Mesothelial cell of epicardium (in vitro differentiated cells): Measurements from ENCODE around the gene RORB. TPM values are rescaled to one million over a fixed set of nuclear protein-coding genes. Genes with fewer than 3 reads are reported as not detected.
"Not testable (repeated sequence)": the region's sequence is repeated elsewhere in the genome, so short reads cannot be mapped to it uniquely, and the experiment has no call there.

ENCODE experiments used
- DNase-seq, 2 experiments: peaks; one replicate each; pipeline ENCODE4 v3.0.0; 2021; ENCODE audit warnings: low spot score in 2 of 2; ENCODE audit not compliant: unreplicated experiment in 2 of 2
- H3K27ac Mint-ChIP-seq: 2 replicates; pipeline ENCODE4 v1.8.0; 2021; ENCODE audit warnings: mixed read lengths
- H3K27me3 Mint-ChIP-seq: 2 replicates; pipeline ENCODE4 v1.8.0; 2021; ENCODE audit warnings: low read depth, mixed read lengths
- H3K36me3 Mint-ChIP-seq: 2 replicates; pipeline ENCODE4 v1.8.0; 2021; ENCODE audit warnings: mixed read lengths
- H3K4me1 Mint-ChIP-seq: 2 replicates; pipeline ENCODE4 v1.8.0; 2021; ENCODE audit warnings: mixed read lengths
- H3K4me3 Mint-ChIP-seq: 2 replicates; pipeline ENCODE4 v1.8.0; 2021; ENCODE audit warnings: mild to moderate bottlenecking, moderate library complexity, mixed read lengths
- H3K9me3 Mint-ChIP-seq: 2 replicates; pipeline ENCODE4 v1.8.0; 2021; ENCODE audit warnings: mixed read lengths
- CTCF ChIP-seq: fragments of 200-600 bp; sonication (generic); IDR thresholded peaks from one replicate; pipeline ENCODE4 v1.5.0; 2021; ENCODE audit warnings: antibody characterized with exemption; ENCODE audit not compliant: unreplicated experiment
- total RNA-seq: library from RNA; stranded (reverse); gene quantifications from 3 replicates; pipeline ENCODE4 v1.2.1, GENCODE V29; 2021

Gene RORB
- total RNA-seq, 1 donor from 2014 or later = 0.38 TPM

- H3K36me3 Mint-ChIP-seq = no peaks in the 10 kb centered on the region
- H3K27ac Mint-ChIP-seq = no peak overlapping the region
- peaks cover 28% of the 10 kb centered on the region for H3K27me3 Mint-ChIP-seq
- no peaks in the 10 kb centered on the region for H3K4me1 Mint-ChIP-seq
- H3K4me3 Mint-ChIP-seq = no peak overlapping the region
- no peak for DNase-seq
- no peaks in the 10 kb centered on the region for H3K9me3 Mint-ChIP-seq
- no peak for TF ChIP-seq CTCF
These were observed 31.1 kb downstream of the RORB start for GRCh38 chr9:74528207-74528606.

- H3K9me3 Mint-ChIP-seq, H3K4me3 Mint-ChIP-seq, H3K36me3 Mint-ChIP-seq, H3K4me1 Mint-ChIP-seq, DNase-seq, H3K27ac Mint-ChIP-seq: not testable (repeated sequence)
- H3K27me3 Mint-ChIP-seq = peaks cover 37% of the 10 kb centered on the region
- peak; percentile 18 for TF ChIP-seq CTCF
These were observed 33.3 kb downstream of the RORB start for GRCh38 chr9:74530458-74530857.

GRCh38 chr9:74533253-74533652 is 36.1 kb downstream of the RORB start:
- H3K4me3 Mint-ChIP-seq = no peak overlapping the region
- no peaks in the 10 kb centered on the region for H3K4me1 Mint-ChIP-seq

GRCh38 chr9:74534841-74535240 is 37.7 kb downstream of the RORB start:
- DNase-seq = no peak
- no peaks in the 10 kb centered on the region for H3K36me3 Mint-ChIP-seq

More at GRCh38 chr9:74533253-74533652, 36.1 kb downstream of the RORB start:
- H3K9me3 Mint-ChIP-seq = no peaks in the 10 kb centered on the region
- H3K27me3 Mint-ChIP-seq = peaks cover 29% of the 10 kb centered on the region
- no peaks in the 10 kb centered on the region for H3K36me3 Mint-ChIP-seq
- no peak for TF ChIP-seq CTCF
- DNase-seq = no peak
- H3K27ac Mint-ChIP-seq = no peak overlapping the region

GRCh38 chr9:74543145-74543544 is 46.0 kb downstream of the RORB start:
- DNase-seq = no peak
- H3K36me3 Mint-ChIP-seq = no peaks in the 10 kb centered on the region
- no peaks in the 10 kb centered on the region for H3K9me3 Mint-ChIP-seq
- H3K4me1 Mint-ChIP-seq = no peaks in the 10 kb centered on the region
- H3K27me3 Mint-ChIP-seq = peaks cover 38% of the 10 kb centered on the region
- no peak overlapping the region for H3K4me3 Mint-ChIP-seq
- TF ChIP-seq CTCF = no peak
- H3K27ac Mint-ChIP-seq = no peak overlapping the region

More at GRCh38 chr9:74534841-74535240, 37.7 kb downstream of the RORB start:
- Mint-ChIP-seq H3K27me3 (peaks cover 33% of the 10 kb centered on the region), H3K4me3 (no peak overlapping the region), H3K9me3 (no peaks in the 10 kb centered on the region), H3K4me1 (no peaks in the 10 kb centered on the region), H3K27ac (no peak overlapping the region)
- no peak for TF ChIP-seq CTCF

GRCh38 chr9:74551266-74551665 is 54.1 kb downstream of the RORB start:
- DNase-seq = no peak
- no peak for TF ChIP-seq CTCF
- H3K4me1 Mint-ChIP-seq = no peaks in the 10 kb centered on the region
- no peak overlapping the region for H3K27ac Mint-ChIP-seq
- H3K27me3 Mint-ChIP-seq = peaks cover 18% of the 10 kb centered on the region
- H3K4me3 Mint-ChIP-seq = no peak overlapping the region
- H3K36me3 Mint-ChIP-seq = no peaks in the 10 kb centered on the region
- H3K9me3 Mint-ChIP-seq = no peaks in the 10 kb centered on the region
